MCF 10A (cell line): ENCODE data around the gene CPA4. TPM values are rescaled to one million over a fixed set of nuclear protein-coding genes. Genes with fewer than 3 reads are reported as not detected.
A peak's percentile ranks its signal among the peaks of the same experiment; 100 is the strongest.

Experiments
- BruUV-seq: library from RNA; stranded (reverse); fragments of 400-500 nt; replicated peaks from 2 replicates; lab custom pipeline; 2021; lab: Mats Ljungman, UMichigan
- CTCF ChIA-PET: fragments of 300-600 bp; sonication (Branson Sonifier 250); formaldehyde crosslinking; extraction: SDS; loops from one replicate; lab custom pipeline; 2021; ENCODE audit warnings: antibody characterized with exemption, inconsistent platforms; lab: Yijun Ruan, JAX
- POLR2A ChIA-PET: fragments of 300-600, 350-650 bp; sonication (Branson Sonifier 250); formaldehyde crosslinking; extraction: SDS; loops from one replicate; lab custom pipeline; 2020; ENCODE audit warnings: antibody characterized with exemption, inconsistent platforms; lab: Yijun Ruan, JAX
- DNase-seq: peaks from one replicate; pipeline ENCODE4 v3.0.0-alpha.2; 2018; ENCODE audit not compliant: unreplicated experiment
- H3K27ac Mint-ChIP-seq: one replicate; pipeline ENCODE4 v1.8.0; 2022; ENCODE audit warnings: mild to moderate bottlenecking, low read depth, mixed read lengths; ENCODE audit not compliant: unreplicated experiment
- H3K27me3 Mint-ChIP-seq: one replicate; pipeline ENCODE4 v1.8.0; 2022; ENCODE audit warnings: mixed read lengths; ENCODE audit not compliant: insufficient read depth, unreplicated experiment
- H3K36me3 Mint-ChIP-seq: one replicate; pipeline ENCODE4 v1.8.0; 2022; ENCODE audit warnings: mild to moderate bottlenecking, moderate library complexity, mixed read lengths; ENCODE audit not compliant: insufficient read depth, unreplicated experiment
- H3K4me1 Mint-ChIP-seq: one replicate; pipeline ENCODE4 v1.8.0; 2022; ENCODE audit warnings: mixed read lengths; ENCODE audit not compliant: insufficient read depth, unreplicated experiment
- H3K4me3 Mint-ChIP-seq: one replicate; pipeline ENCODE4 v1.8.0; 2022; ENCODE audit warnings: mild to moderate bottlenecking, moderate library complexity, mixed read lengths; ENCODE audit not compliant: unreplicated experiment
- H3K9me3 Mint-ChIP-seq: one replicate; pipeline ENCODE4 v1.8.0; 2022; ENCODE audit warnings: mixed read lengths; ENCODE audit not compliant: unreplicated experiment
- intact Hi-C: fragments of 100-400 bp; cut with micrococcal nuclease; formaldehyde crosslinking; loops from 2 replicates; pipeline ENCODE4 v1.14.1; 2022
- total RNA-seq: library from RNA; stranded (reverse); gene quantifications from 2 replicates; pipeline ENCODE4 v1.2.3, GENCODE V29; 2022
- TF ChIP-seq, protein P1 (sequence below): fragments of 200-600 bp; IDR thresholded peaks from one replicate; pipeline ENCODE4 v1.8.0; 2022; ENCODE audit warnings: antibody characterized with exemption, mild to moderate bottlenecking; ENCODE audit not compliant: unreplicated experiment

The CPA4 gene
- total RNA-seq, 1 experiment from 2014 or later: 4.3 TPM

DNA sequence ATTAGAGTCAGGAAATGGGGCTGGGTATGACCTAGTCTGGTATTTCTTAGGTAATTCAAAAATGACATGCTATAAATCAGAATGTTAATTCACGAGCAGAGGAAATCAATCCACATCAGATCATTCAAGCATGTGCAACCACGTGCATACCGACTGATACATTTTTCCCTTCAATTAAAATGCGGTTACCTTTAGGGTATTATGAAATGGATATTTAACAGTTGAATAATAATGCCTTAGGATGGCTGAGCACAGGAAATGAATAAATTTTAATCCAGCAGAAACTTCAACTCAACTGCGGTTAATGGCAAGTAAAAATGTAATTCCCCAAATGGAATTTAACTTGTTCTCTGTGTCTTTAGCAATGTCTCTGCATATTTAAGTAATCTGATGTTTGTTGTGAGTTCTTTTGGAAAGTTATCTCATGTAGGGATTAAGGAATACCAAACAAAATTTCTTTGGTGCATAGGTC, 17.1 kb upstream of the CPA4 start:
- CTCF ChIA-PET: no interaction called here
- Mint-ChIP-seq H3K4me1 (peaks cover 45% of the 10 kb centered on the region), H3K27me3 (no peaks in the 10 kb centered on the region), H3K36me3 (peaks cover 6% of the 10 kb centered on the region), H3K4me3 (no peak overlapping the region), H3K9me3 (no peaks in the 10 kb centered on the region), H3K27ac (peak overlapping the region; percentile 24)
- TF ChIP-seq, protein P1, sequence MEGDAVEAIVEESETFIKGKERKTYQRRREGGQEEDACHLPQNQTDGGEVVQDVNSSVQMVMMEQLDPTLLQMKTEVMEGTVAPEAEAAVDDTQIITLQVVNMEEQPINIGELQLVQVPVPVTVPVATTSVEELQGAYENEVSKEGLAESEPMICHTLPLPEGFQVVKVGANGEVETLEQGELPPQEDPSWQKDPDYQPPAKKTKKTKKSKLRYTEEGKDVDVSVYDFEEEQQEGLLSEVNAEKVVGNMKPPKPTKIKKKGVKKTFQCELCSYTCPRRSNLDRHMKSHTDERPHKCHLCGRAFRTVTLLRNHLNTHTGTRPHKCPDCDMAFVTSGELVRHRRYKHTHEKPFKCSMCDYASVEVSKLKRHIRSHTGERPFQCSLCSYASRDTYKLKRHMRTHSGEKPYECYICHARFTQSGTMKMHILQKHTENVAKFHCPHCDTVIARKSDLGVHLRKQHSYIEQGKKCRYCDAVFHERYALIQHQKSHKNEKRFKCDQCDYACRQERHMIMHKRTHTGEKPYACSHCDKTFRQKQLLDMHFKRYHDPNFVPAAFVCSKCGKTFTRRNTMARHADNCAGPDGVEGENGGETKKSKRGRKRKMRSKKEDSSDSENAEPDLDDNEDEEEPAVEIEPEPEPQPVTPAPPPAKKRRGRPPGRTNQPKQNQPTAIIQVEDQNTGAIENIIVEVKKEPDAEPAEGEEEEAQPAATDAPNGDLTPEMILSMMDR: no peak
- POLR2A ChIA-PET: no interaction called here
- DNase-seq: peak; percentile 39
- intact Hi-C loops: no loop called here
- no TSS peak for BruUV-seq

DNA sequence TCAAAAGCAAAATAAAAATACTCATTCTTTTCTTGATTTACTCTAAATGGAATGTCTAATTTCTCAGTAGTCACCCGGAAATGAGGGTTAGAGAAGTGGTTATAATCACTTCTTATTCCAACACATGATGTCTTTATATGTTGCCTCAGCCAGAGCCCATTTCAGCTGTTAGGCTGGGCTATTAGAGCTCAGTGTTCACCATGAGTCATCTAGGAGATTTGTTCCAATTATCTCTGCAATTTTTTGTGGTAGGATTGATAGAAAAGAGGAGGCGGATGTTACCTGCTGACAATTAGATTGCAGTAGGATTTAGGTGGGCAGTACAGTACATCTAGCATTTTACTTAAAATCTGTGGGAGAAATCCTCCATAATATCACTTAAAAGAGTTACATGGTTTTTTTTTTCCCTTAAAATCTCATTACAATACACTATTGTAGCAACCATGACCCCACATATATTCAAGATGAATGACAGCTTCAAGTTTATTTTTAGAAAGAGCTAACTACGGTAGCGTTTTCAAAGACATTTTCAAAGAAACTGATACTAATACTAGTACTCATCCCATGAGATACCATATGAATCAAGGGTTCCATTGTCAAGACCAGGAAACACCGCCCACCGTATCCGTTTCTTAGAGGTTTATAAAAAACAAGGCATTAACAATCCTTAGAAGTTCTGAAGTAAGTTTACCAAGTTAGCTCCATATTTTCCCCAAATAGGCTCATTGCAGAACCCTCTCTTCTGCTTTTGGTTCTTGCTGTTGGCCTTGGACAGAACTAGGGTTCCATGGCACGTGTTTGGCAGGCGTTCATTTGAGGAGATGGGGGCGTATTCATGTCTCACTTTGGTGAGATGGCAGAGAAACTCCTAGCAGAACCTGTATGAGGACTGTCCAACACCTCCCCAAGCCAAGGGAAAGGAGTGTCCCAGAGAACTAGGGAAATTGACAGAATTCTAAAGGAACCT, 15.9 kb upstream of the CPA4 start:
- H3K27ac Mint-ChIP-seq: no peak overlapping the region
- ChIA-PET CTCF (interaction anchor here (0.6 to 0.9 kb wide), 4 partner anchors 96 to 599 kb away, joined by 3 to 6 read pairs (median 4); no protein-coding TSS in a partner anchor), POLR2A (interaction anchor here (0.6 to 3.9 kb wide), 8 partner anchors 9 to 453 kb away, joined by 3 to 40 read pairs (median 4); partner anchors contain the start of genes CEP41, CPA4, KLHDC10 and TMEM209)
- H3K36me3 Mint-ChIP-seq: peaks cover 6% of the 10 kb centered on the region
- no peaks in the 10 kb centered on the region for H3K9me3 Mint-ChIP-seq
- BruUV-seq: no TSS peak
- DNase-seq: peak; percentile 60
- TF ChIP-seq, protein P1: no peak
- no peaks in the 10 kb centered on the region for H3K27me3 Mint-ChIP-seq
- peaks cover 52% of the 10 kb centered on the region for H3K4me1 Mint-ChIP-seq
- no peak overlapping the region for H3K4me3 Mint-ChIP-seq
- intact Hi-C loops: no loop called here

DNA sequence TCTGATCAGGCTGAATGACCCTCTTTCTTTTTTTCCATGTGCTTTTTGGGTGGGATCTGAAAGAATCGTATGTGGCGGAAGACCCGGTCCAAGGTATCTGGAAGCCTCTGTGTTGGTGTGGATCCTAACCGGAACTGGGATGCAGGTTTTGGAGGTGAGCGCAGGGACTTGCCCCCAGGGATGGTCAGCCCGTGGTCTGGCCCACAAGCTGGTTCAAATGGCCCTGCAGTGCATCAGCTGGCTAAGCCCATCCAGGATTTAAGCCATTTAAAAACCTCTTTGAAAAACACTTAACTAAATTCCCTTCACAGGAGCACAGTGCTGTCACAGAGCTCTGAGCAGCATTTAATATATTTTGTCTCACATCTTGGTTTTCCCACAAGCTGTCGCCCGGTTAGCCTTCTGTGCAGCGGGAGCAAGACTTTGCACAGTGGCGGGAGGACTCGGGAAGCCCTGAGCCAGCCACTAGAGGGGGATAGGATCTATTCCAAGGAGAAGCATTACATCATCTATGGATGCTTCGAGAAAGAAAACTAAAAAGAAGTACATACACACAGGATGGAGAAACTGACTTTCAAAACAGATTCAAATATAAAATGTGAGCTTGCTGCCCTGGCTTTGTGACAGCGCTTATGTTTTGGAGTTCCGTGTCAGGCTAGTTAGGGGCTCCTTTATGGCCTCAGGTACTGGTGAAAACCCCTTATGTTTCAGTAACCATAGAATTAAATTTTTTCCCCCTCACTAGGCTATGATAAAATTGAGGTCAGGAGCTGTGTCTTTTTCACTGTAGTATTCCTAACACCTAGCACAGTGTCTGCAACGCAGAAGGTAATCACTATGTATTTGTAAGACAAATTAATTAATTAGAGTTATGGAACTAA, 15.0 kb upstream of the CPA4 start:
- Mint-ChIP-seq H3K9me3 (no peaks in the 10 kb centered on the region), H3K27me3 (no peaks in the 10 kb centered on the region), H3K27ac (no peak overlapping the region), H3K36me3 (peaks cover 6% of the 10 kb centered on the region), H3K4me1 (peaks cover 52% of the 10 kb centered on the region), H3K4me3 (no peak overlapping the region)
- TF ChIP-seq, protein P1: no peak
- no TSS peak for BruUV-seq
- intact Hi-C loops: no loop called here
- CTCF ChIA-PET: interaction anchor here (0.6 to 0.9 kb wide), 4 partner anchors 25 to 650 kb away, joined by 3 read pairs; no protein-coding TSS in a partner anchor
- peak; percentile 55 for DNase-seq
- POLR2A ChIA-PET: interaction anchor here (0.7 to 3.9 kb wide), 5 partner anchors 10 to 163 kb away, joined by 3 to 40 read pairs (median 5); partner anchors contain the start of genes CEP41 and CPA4
